Body of pancreas (tissue), 4 donors: ENCODE data around the gene CBFA2T3. TPM values are rescaled to one million over a fixed set of nuclear protein-coding genes. Genes with fewer than 3 reads are reported as not detected.

Experiments used
- ATAC-seq: fragments of 150-250 bp; one replicate; pipeline ENCODE4 v1.9.1; 2016
- DNase-seq, 4 donors: peaks; one replicate each; pipeline ENCODE4 v3.0.0-alpha.2; 2019
- H3K27ac ChIP-seq, 4 donors: fragments of 200-600 bp; sonication (generic); 1 replicate in 3 of 4; 2 replicates in 1 of 4; pipeline versions ENCODE4 v1.5.1 to v1.6.1; 2016 to 2019; ENCODE audit warnings: mild to moderate bottlenecking in 1 of 4, mixed read lengths in 1 of 4, moderate library complexity in 1 of 4
- H3K27me3 ChIP-seq, 2 donors: fragments of 200-600 bp; sonication (generic); one replicate each; pipeline ENCODE4 v1.6.0; 2016; ENCODE audit warnings: mild to moderate bottlenecking in 1 of 2
- H3K36me3 ChIP-seq, 2 donors: fragments of 200-600 bp; sonication (generic); replicated peaks in 1 of 2; 2 replicates each; pipeline ENCODE4 v1.5.1; 2016; ENCODE audit warnings: low read depth in 2 of 2; ENCODE audit not compliant: insufficient read depth in 1 of 2
- H3K4me1 ChIP-seq: fragments of 200-600 bp; sonication (generic); one replicate; pipeline ENCODE4 v1.6.0; 2016
- H3K4me3 ChIP-seq, 2 donors: fragments of 200-600 bp; sonication (generic); 1 replicate in 1 of 2; 2 replicates in 1 of 2; pipeline ENCODE4 v1.5.1; 2016 to 2019
- H3K9me3 ChIP-seq, 3 donors: fragments of 200-600 bp; sonication (generic); 1 replicate in 2 of 3; 2 replicates in 1 of 3; pipeline ENCODE4 v1.5.1; 2016
- CTCF ChIP-seq, 7 experiments: fragments of 450-650 bp in 4 of 7; fragments of 200-600 bp in 3 of 7; sonication (generic) in 3 of 7; IDR thresholded peaks; one replicate each; pipeline ENCODE4 v1.5.1; 2016 to 2019; ENCODE audit warnings: antibody characterized with exemption in 7 of 7
- POLR2A ChIP-seq, 3 donors: fragments of 450-650 bp; IDR thresholded peaks; one replicate each; pipeline ENCODE4 v1.6.1; 2016; ENCODE audit warnings: antibody characterized with exemption in 3 of 3, mild to moderate bottlenecking in 2 of 3
- WGBS, 2 donors: methylation state at CpG; one replicate each; pipeline ENCODE4 v1.1.5; 2017; 5-methylcytosine and 5-hydroxymethylcytosine counted together
- intact Hi-C: fragments of 100-400 bp; cut with DNase I; formaldehyde crosslinking; loops from one replicate; pipeline ENCODE4 v1.15.1; 2023
- total RNA-seq, 2 donors: library from RNA; depleted of rRNA; stranded (reverse); fragments of >200 nt; gene quantifications; one replicate each; pipeline ENCODE4 v1.1.0, GENCODE V29; 2016

CBFA2T3 gene
- total RNA-seq, 2 donors from 2014 or later = 7.8 to 16.2 TPM

GRCh38 chr16:88911136-88911945, 65.7 kb downstream of the CBFA2T3 start:
- Histone ChIP-seq H3K27me3 (no peaks in the 10 kb centered on the region), H3K36me3 (no peaks in the 10 kb centered on the region), H3K4me1 (peaks cover 37% of the 10 kb centered on the region), H3K27ac (peak overlapping the region in 3 of 4 donors; percentile 15 to 80 (median 55)), H3K4me3 (no peak overlapping the region), H3K9me3 (no peaks in the 10 kb centered on the region)
- intact Hi-C loops = no loop called here
- WGBS, 2 donors = 63 to 83% methylated on average over 16 to 36 of the region's 36 CpGs
- no peak for TF ChIP-seq POLR2A (IDR thresholded peaks at IDR 0.05)
- TF ChIP-seq CTCF (IDR thresholded peaks at IDR 0.05) = no peak
- ATAC-seq = no peak
- peak in 2 of 4 donors; percentile 34 to 48 for DNase-seq

- no peak for TF ChIP-seq CTCF (IDR thresholded peaks at IDR 0.05)
- TF ChIP-seq POLR2A (IDR thresholded peaks at IDR 0.05) = no peak
- Histone ChIP-seq H3K4me3 (no peak overlapping the region), H3K4me1 (peaks cover 37% of the 10 kb centered on the region), H3K36me3 (no peaks in the 10 kb centered on the region), H3K27me3 (no peaks in the 10 kb centered on the region), H3K27ac (peak overlapping the region; percentile 26 to 80 (median 47)), H3K9me3 (no peaks in the 10 kb centered on the region)
- intact Hi-C loops = no loop called here
- DNase-seq (peak in 2 of 4 donors; percentile 41 to 45), ATAC-seq (no peak)
- WGBS, 2 donors = 59 to 63% methylated on average over 8 to 26 of the region's 26 CpGs
These were observed 66.5 kb downstream of the CBFA2T3 start for GRCh38 chr16:88910284-88911135.

DNA sequence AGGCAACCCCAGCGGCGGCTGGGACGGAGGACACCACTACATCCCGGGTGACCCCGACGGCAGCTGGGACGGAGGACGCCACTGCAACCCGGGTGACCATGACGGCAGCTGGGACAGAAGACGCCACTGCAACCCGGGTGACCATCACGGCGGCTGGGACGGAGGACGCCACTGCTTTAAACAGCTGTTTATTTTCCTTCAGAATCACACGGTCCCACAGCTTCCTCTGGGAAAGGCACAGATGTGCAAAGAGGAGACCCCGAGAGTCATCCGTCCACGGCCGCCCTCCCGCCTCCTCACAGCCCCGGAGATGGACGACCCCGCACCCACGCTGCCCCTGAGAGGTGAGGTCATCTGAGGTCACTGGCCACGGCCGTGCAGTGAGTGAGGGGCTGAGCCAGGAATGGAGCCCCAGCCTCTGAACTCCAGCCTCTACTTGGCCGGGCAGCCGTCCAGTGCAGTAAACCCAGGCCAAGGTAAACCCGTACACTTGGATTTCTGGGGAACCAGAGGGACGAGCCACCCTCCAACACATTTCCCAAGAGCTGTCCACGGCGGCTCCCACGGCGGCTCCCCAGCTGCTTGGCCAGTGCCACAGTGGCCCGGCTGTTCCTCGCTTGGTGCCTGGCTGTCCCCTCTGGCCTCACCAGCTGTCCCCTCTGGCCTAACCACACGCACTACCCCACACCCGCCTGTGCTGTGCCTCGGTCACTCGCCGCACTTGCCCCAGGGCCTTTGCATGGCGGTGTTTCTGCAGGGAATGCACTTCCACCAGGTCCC, 67.4 kb downstream of the CBFA2T3 start:
- intact Hi-C loops = no loop called here
- TF ChIP-seq POLR2A (IDR thresholded peaks at IDR 0.05) (no peak), CTCF (IDR thresholded peaks at IDR 0.05) (no peak)
- peak; percentile 65 for ATAC-seq
- Histone ChIP-seq H3K27me3 (no peaks in the 10 kb centered on the region), H3K4me1 (peaks cover 37% of the 10 kb centered on the region), H3K9me3 (no peaks in the 10 kb centered on the region), H3K4me3 (no peak overlapping the region), H3K27ac (peak overlapping the region; percentile 26 to 80 (median 47)), H3K36me3 (no peaks in the 10 kb centered on the region)
- WGBS, 2 donors = 37 to 63% methylated on average over 21 to 44 of the region's 44 CpGs
- DNase-seq = peak; percentile 55 to 79 (median 78)

- intact Hi-C loops = no loop called here
- H3K27ac ChIP-seq = no peak overlapping the region
These were observed 68.7 kb downstream of the CBFA2T3 start for GRCh38 chr16:88908307-88908706.

More at GRCh38 chr16:88908307-88908706, 68.7 kb downstream of the CBFA2T3 start:
- Histone ChIP-seq H3K27me3 (no peaks in the 10 kb centered on the region), H3K4me1 (peaks cover 37% of the 10 kb centered on the region), H3K9me3 (no peaks in the 10 kb centered on the region), H3K4me3 (no peak overlapping the region), H3K36me3 (no peaks in the 10 kb centered on the region)
- no peak for ATAC-seq
- TF ChIP-seq POLR2A (IDR thresholded peaks at IDR 0.05) (no peak), CTCF (IDR thresholded peaks at IDR 0.05) (no peak)
- 89 to 91% methylated on average over 15 to 17 of the region's 17 CpGs for WGBS, 2 donors
- DNase-seq = no peak
